Lower leg skin (tissue), 4 donors: ENCODE measurements around the gene FBXO2. TPM values are rescaled to one million over a fixed set of nuclear protein-coding genes. Genes with fewer than 3 reads are reported as not detected.

Experiments used
- DNase-seq, 2 donors: peaks; one replicate each; pipeline ENCODE4 v3.0.0-alpha.2; 2019; ENCODE audit warnings: low spot score in 2 of 2
- H3K4me3 ChIP-seq: fragments of 200-600 bp; sonication (generic); 2 replicates; pipeline ENCODE4 v1.5.1; 2017; ENCODE audit warnings: mild to moderate bottlenecking, low read depth; ENCODE audit not compliant: poor library complexity, severe bottlenecking
- POLR2A ChIP-seq, 2 donors: fragments of 450-650 bp; IDR thresholded peaks; one replicate each; pipeline ENCODE4 v1.6.1; 2016 to 2017; ENCODE audit warnings: antibody characterized with exemption in 2 of 2, mild to moderate bottlenecking in 1 of 2, moderate library complexity in 1 of 2
- WGBS, 2 donors: methylation state at CpG; one replicate each; pipeline ENCODE4 v1.1.5; 2018; 5-methylcytosine and 5-hydroxymethylcytosine counted together
- intact Hi-C: fragments of 100-400 bp; cut with DNase I; formaldehyde crosslinking; loops from one replicate; pipeline ENCODE4 v1.15.0; 2023; ENCODE audit warnings: low total_unique reads
- total RNA-seq, 4 donors: library from RNA; depleted of rRNA; stranded (reverse); fragments of >200 nt; gene quantifications; one replicate each; pipeline ENCODE4 v1.1.0, GENCODE V29; 2016
- TF ChIP-seq, protein P1 (sequence below), 3 donors: fragments of 450-650 bp; IDR thresholded peaks; one replicate each; pipeline ENCODE4 v1.5.1; 2016; ENCODE audit warnings: antibody characterized with exemption in 3 of 3, mild to moderate bottlenecking in 3 of 3, moderate library complexity in 2 of 3

FBXO2 gene
- total RNA-seq, 4 donors from 2014 or later: 9.1 to 19.5 (median 14.9) TPM

- TF ChIP-seq, protein P1, sequence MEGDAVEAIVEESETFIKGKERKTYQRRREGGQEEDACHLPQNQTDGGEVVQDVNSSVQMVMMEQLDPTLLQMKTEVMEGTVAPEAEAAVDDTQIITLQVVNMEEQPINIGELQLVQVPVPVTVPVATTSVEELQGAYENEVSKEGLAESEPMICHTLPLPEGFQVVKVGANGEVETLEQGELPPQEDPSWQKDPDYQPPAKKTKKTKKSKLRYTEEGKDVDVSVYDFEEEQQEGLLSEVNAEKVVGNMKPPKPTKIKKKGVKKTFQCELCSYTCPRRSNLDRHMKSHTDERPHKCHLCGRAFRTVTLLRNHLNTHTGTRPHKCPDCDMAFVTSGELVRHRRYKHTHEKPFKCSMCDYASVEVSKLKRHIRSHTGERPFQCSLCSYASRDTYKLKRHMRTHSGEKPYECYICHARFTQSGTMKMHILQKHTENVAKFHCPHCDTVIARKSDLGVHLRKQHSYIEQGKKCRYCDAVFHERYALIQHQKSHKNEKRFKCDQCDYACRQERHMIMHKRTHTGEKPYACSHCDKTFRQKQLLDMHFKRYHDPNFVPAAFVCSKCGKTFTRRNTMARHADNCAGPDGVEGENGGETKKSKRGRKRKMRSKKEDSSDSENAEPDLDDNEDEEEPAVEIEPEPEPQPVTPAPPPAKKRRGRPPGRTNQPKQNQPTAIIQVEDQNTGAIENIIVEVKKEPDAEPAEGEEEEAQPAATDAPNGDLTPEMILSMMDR (IDR thresholded peaks at IDR 0.05): no peak
- no peak for TF ChIP-seq POLR2A (IDR thresholded peaks at IDR 0.05)
- 57 to 59% methylated on average over 18 to 25 of the region's 47 CpGs for WGBS, 2 donors
- H3K4me3 ChIP-seq: no peak overlapping the region
- intact Hi-C loops: no loop called here
- peak in 1 of 2 donors; percentile 35 for DNase-seq
These were observed 3.8 kb downstream of the FBXO2 start for GRCh38 chr1:11650331-11650991.

DNA sequence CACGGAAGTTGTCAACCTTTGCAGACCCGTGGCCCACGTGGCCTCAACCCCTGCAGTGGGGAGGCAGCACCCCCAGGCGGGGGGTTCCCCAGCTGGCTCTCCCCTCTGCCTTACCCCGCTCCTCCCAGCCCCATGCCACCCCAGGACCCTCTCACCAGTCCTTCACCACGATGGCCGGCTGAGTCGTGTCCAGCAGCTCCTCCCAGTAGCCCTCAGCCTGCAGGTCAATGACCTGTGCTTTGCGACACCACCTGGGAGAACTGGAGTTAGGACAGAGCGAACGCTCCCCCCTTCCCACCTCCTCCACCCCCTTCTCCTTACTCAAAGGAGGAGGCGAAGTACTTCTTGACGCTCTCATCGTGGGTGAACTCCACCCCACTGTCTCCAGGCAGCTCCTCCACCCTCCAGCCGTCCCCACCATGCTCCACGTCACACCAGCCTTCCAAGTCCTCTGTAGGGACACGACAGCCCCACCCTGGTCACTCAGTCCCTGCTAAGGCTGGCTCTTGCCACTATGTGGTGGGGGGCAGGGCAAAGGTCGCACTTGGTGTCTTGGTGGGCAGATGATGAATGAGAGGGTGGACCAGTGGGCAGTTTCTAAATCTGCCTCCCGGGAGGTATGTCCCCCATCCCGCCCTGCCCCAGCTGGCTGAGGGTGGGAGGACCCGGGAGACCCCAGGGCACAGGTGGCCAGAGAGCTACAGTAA is 4.5 kb downstream of the FBXO2 start:
- intact Hi-C loops: no loop called here
- 47% methylated on average over 21 of the region's 21 CpGs for WGBS, 2 donors
- TF ChIP-seq, protein P1 (IDR thresholded peaks at IDR 0.05): no peak
- TF ChIP-seq POLR2A (IDR thresholded peaks at IDR 0.05): no peak
- DNase-seq: no peak
- no peak overlapping the region for H3K4me3 ChIP-seq

GRCh38 chr1:11649237-11649623 is 5.0 kb downstream of the FBXO2 start:
- TF ChIP-seq, protein P1 (IDR thresholded peaks at IDR 0.05): no peak
- no peak for TF ChIP-seq POLR2A (IDR thresholded peaks at IDR 0.05)
- intact Hi-C loops: no loop called here
- no peak overlapping the region for H3K4me3 ChIP-seq
- WGBS, 2 donors: 30 to 50% methylated on average over 6 to 7 of the region's 9 CpGs
- no peak for DNase-seq

GRCh38 chr1:11648732-11649158 is 5.5 kb downstream of the FBXO2 start:
- 28 to 37% methylated on average over 15 to 26 of the region's 30 CpGs for WGBS, 2 donors
- intact Hi-C loops: no loop called here

DNA sequence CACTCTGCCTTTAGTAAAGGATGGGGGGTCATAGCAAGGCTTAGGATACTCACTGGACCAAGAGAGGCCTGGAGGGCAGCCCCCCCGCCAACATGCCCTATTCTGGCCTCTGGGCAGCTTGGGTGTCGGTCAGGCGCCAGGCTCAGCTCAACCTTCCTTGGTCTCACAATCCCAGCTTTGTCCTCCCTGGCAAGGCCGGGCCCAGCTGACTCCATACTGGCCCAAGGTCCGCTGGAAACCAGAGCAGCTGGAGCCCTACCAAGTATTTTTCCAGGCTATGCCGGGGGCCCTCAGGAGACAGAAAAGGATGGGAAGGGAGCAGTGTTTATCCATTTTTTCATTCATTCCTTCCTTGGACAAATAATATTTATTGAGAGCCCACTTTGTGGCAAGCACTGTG is 6.2 kb downstream of the FBXO2 start:
- DNase-seq: no peak
- intact Hi-C loops: no loop called here
- 79 to 82% methylated on average over 6 of the region's 6 CpGs for WGBS, 2 donors
- TF ChIP-seq, protein P1 (IDR thresholded peaks at IDR 0.05): no peak
- TF ChIP-seq POLR2A (IDR thresholded peaks at IDR 0.05): no peak
- no peak overlapping the region for H3K4me3 ChIP-seq

More at GRCh38 chr1:11648732-11649158, 5.5 kb downstream of the FBXO2 start:
- no peak overlapping the region for H3K4me3 ChIP-seq
- TF ChIP-seq, protein P1 (IDR thresholded peaks at IDR 0.05): no peak
- TF ChIP-seq POLR2A (IDR thresholded peaks at IDR 0.05): no peak
- DNase-seq: no peak
